PC-9 (cell line): ENCODE measurements around the gene TCP11. TPM values are rescaled to one million over a fixed set of nuclear protein-coding genes. Genes with fewer than 3 reads are reported as not detected.
A peak's percentile ranks its signal among the peaks of the same experiment; 100 is the strongest.

Experiments
- BruUV-seq: library from RNA; stranded (reverse); fragments of 400-500 nt; replicated peaks from 2 replicates; lab custom pipeline; 2021; lab: Mats Ljungman, UMichigan
- CTCF ChIA-PET: fragments of 300-600 bp; sonication (Branson Sonifier 250); formaldehyde crosslinking; loops from one replicate; lab custom pipeline; 2022; ENCODE audit warnings: antibody characterized with exemption; lab: Charles Lee
- POLR2A ChIA-PET: fragments of 300-600 bp; sonication (Branson Sonifier 250); formaldehyde crosslinking; loops from one replicate; lab custom pipeline; 2022; ENCODE audit warnings: antibody characterized with exemption; ENCODE audit not compliant: unreplicated experiment; lab: Charles Lee
- DNase-seq, 2 experiments: peaks; one replicate each; pipeline versions ENCODE4 v3.0.0 to v3.0.0-alpha.2; 2015 to 2022; ENCODE audit warnings: mixed read lengths in 1 of 2
- H2AFZ ChIP-seq: fragments of 200-600 bp; sonication (generic); 2 replicates; pipeline ENCODE4 v1.8.1; 2017; ENCODE audit warnings: antibody characterized with exemption
- H3F3A ChIP-seq: fragments of 200-600 bp; sonication (generic); 2 replicates; pipeline ENCODE4 v1.8.1; 2017; ENCODE audit warnings: antibody characterized with exemption, mild to moderate bottlenecking, low read depth; ENCODE audit not compliant: insufficient read depth
- H3K27ac ChIP-seq: fragments of 200-600 bp; sonication (generic); 2 replicates; pipeline ENCODE4 v1.6.1; 2016; ENCODE audit warnings: mixed run types
- H3K27me3 ChIP-seq: fragments of 200-600 bp; sonication (generic); 2 replicates; pipeline ENCODE4 v1.6.1; 2016; ENCODE audit warnings: low read depth, mixed run types; ENCODE audit not compliant: insufficient read depth
- H3K36me3 ChIP-seq: fragments of 200-600 bp; sonication (generic); 2 replicates; pipeline ENCODE4 v1.6.1; 2016; ENCODE audit warnings: low read depth, mixed run types
- H3K4me1 ChIP-seq: fragments of 200-600 bp; sonication (generic); replicated peaks from 2 replicates; pipeline ENCODE4 v1.6.1; 2016; ENCODE audit warnings: mixed run types; ENCODE audit not compliant: insufficient read depth
- H3K4me2 ChIP-seq: fragments of 200-600 bp; sonication (generic); 2 replicates; pipeline ENCODE4 v1.6.1; 2017; ENCODE audit warnings: mixed run types
- H3K4me3 ChIP-seq: fragments of 200-600 bp; sonication (generic); 2 replicates; pipeline ENCODE4 v1.6.1; 2016; ENCODE audit warnings: mixed run types
- H3K79me2 ChIP-seq: fragments of 200-600 bp; sonication (generic); 2 replicates; pipeline ENCODE4 v1.6.1; 2017; ENCODE audit warnings: low read depth, mixed run types
- H3K9me2 ChIP-seq: fragments of 200-600 bp; sonication (generic); 2 replicates; pipeline ENCODE4 v1.8.1; 2017; ENCODE audit warnings: mild to moderate bottlenecking; ENCODE audit not compliant: insufficient read depth
- H3K9me3 ChIP-seq: fragments of 200-600 bp; sonication (generic); 2 replicates; pipeline ENCODE4 v1.8.1; 2016; ENCODE audit warnings: low read depth; ENCODE audit not compliant: insufficient read depth
- H4K20me1 ChIP-seq: fragments of 200-600 bp; sonication (generic); 2 replicates; pipeline ENCODE4 v1.8.1; 2017; ENCODE audit not compliant: insufficient read depth
- EZH2 ChIP-seq: fragments of 200-600 bp; sonication (generic); IDR thresholded peaks from 2 replicates; pipeline ENCODE4 v1.8.0; 2017; ENCODE audit warnings: antibody characterized with exemption, low read depth
- intact Hi-C: fragments of 100-400 bp; cut with micrococcal nuclease; formaldehyde crosslinking; loops from one replicate; pipeline ENCODE4 v1.10.0; 2022; ENCODE audit not compliant: unreplicated experiment
- total RNA-seq: library from RNA; stranded (reverse); gene quantifications from 2 replicates; pipeline ENCODE4 v1.2.3, GENCODE V29; 2021
- TF ChIP-seq, protein P1 (sequence below): fragments of 200-600 bp; sonication (generic); conservative IDR thresholded peaks from 2 replicates; pipeline ENCODE4 v1.6.1; 2017; ENCODE audit warnings: mixed run types, antibody characterized with exemption, mild to moderate bottlenecking, moderate library complexity

TCP11 gene
- total RNA-seq, 1 experiment from 2014 or later, result not detected

DNA sequence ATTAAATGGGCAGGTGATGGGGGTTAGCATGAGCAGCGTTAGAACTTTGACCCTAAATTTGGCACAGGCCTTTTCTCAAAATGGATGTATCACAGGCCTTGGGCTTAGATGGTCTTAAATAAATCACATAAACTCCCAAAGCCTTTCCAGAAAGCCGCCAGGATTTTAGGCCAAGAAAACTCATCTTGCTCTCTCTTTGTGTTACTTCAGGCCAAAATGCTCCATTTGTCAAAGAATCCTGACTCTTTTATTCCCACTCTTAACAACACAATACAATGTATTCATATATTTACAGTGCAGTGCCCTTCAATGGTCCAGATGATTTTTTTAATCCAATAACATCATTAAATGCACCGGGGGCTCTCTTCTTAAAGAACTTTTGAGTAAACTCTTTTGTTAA, 5.9 kb upstream of the TCP11 start:
- POLR2A ChIA-PET, result no interaction called here
- intact Hi-C loops, result loop anchor here (10.0 kb wide), 3 partner anchors 272 to 682 kb away; partner anchors contain the start of gene PACSIN1
- CTCF ChIA-PET, result interaction anchor here (0.8 to 1.5 kb wide), 3 partner anchors 58 to 95 kb away, joined by 4 to 14 read pairs (median 5); no protein-coding TSS in a partner anchor

DNA sequence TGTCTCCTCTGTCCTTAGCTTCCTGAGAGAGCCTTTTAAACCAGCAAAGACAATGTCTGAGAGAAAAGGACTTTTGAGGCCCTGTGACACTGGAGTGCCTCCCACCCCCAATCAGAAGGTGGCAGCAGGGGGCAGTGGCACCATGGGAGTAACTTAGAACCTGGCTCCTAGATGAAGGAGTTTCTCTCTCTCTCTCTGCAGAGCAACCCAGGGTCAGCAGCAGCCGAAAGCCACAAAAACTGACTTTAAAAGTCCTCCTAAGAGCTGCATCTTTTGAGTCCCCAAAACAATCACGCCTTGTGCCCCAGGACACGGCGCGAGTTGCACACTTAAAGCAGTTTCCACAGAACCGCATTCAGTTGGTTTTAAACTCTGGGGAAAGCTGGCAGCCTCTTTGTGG, 5.3 kb upstream of the TCP11 start:
- Histone ChIP-seq H3K4me1 (peaks cover 14% of the 10 kb centered on the region), H3F3A (peaks cover 13% of the 10 kb centered on the region; the same call in 1 of the 2 replicates), H3K27me3 (no peaks in the 10 kb centered on the region), H3K4me3 (no peak overlapping the region), H3K27ac (no peak overlapping the region), H3K9me3 (no peaks in the 10 kb centered on the region), H3K4me2 (no peak overlapping the region), H3K9me2 (no peaks in the 10 kb centered on the region), H4K20me1 (no peaks in the 10 kb centered on the region), H2AFZ (no peak overlapping the region), H3K79me2 (no peaks in the 10 kb centered on the region), H3K36me3 (no peaks in the 10 kb centered on the region)
- TF ChIP-seq, protein P1, sequence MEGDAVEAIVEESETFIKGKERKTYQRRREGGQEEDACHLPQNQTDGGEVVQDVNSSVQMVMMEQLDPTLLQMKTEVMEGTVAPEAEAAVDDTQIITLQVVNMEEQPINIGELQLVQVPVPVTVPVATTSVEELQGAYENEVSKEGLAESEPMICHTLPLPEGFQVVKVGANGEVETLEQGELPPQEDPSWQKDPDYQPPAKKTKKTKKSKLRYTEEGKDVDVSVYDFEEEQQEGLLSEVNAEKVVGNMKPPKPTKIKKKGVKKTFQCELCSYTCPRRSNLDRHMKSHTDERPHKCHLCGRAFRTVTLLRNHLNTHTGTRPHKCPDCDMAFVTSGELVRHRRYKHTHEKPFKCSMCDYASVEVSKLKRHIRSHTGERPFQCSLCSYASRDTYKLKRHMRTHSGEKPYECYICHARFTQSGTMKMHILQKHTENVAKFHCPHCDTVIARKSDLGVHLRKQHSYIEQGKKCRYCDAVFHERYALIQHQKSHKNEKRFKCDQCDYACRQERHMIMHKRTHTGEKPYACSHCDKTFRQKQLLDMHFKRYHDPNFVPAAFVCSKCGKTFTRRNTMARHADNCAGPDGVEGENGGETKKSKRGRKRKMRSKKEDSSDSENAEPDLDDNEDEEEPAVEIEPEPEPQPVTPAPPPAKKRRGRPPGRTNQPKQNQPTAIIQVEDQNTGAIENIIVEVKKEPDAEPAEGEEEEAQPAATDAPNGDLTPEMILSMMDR, result peak; percentile 74
- TF ChIP-seq EZH2, result no peak
- BruUV-seq, result no TSS peak
- intact Hi-C loops, result loop anchor here (1.0 to 10.0 kb wide), 5 partner anchors 59 to 682 kb away; partner anchors contain the start of gene PACSIN1
- ChIA-PET POLR2A (no interaction called here), CTCF (interaction anchor here (0.8 to 1.5 kb wide), 5 partner anchors 15 to 95 kb away, joined by 3 to 14 read pairs (median 5); no protein-coding TSS in a partner anchor)
- peak in 1 of 2 experiments; percentile 52 for DNase-seq

More for the DNA sequence above, 5.9 kb upstream of the TCP11 start:
- H3K9me3 ChIP-seq, result no peaks in the 10 kb centered on the region
- no peak overlapping the region for H2AFZ ChIP-seq
- BruUV-seq, result no TSS peak
- H3K4me1 ChIP-seq, result peaks cover 14% of the 10 kb centered on the region
- no peak for TF ChIP-seq EZH2
- no peaks in the 10 kb centered on the region for H3K27me3 ChIP-seq
- no peaks in the 10 kb centered on the region for H3K79me2 ChIP-seq
- no peaks in the 10 kb centered on the region for H3K36me3 ChIP-seq
- no peaks in the 10 kb centered on the region for H3K9me2 ChIP-seq
- no peaks in the 10 kb centered on the region for H4K20me1 ChIP-seq
- no peak overlapping the region for H3K27ac ChIP-seq
- no peak overlapping the region for H3K4me3 ChIP-seq
- no peak for DNase-seq
- H3K4me2 ChIP-seq, result no peak overlapping the region
- H3F3A ChIP-seq, result peaks cover 12% of the 10 kb centered on the region; the same call in 1 of the 2 replicates

DNA sequence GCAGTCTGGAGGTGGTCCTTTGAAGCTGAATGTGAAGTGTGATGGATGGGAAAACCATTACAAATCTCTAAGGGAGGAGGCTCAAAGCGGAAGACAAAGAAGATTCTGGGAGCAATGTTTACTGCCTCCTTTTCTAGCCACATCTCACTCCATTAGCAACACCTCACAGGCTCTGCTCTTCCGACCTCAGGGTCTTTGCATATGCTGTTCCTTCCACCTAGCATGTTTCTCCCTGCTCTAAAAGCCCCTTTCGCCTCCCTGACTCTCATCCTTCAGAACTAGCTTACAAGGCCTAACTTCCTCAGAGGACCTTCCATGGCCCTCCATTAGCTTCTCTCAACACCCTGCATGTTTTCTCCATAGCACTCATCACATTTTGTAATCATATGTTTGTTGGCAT, 4.6 kb upstream of the TCP11 start:
- Histone ChIP-seq H3K79me2 (no peaks in the 10 kb centered on the region), H3K9me3 (no peaks in the 10 kb centered on the region), H2AFZ (no peak overlapping the region), H3K4me2 (no peak overlapping the region), H3K4me1 (peaks cover 14% of the 10 kb centered on the region), H3K36me3 (no peaks in the 10 kb centered on the region), H3K9me2 (no peaks in the 10 kb centered on the region), H3F3A (peaks cover 13% of the 10 kb centered on the region; the same call in 1 of the 2 replicates), H4K20me1 (no peaks in the 10 kb centered on the region), H3K27ac (no peak overlapping the region), H3K4me3 (no peak overlapping the region), H3K27me3 (no peaks in the 10 kb centered on the region)
- no peak for DNase-seq
- no peak for TF ChIP-seq EZH2
- TF ChIP-seq, protein P1, result no peak
- POLR2A ChIA-PET, result interaction anchor here (0.6 kb wide), 1 partner anchor 60 kb away, joined by 3 read pairs; no protein-coding TSS in a partner anchor
- intact Hi-C loops, result loop anchor here (1.0 to 10.0 kb wide), 5 partner anchors 60 to 681 kb away; partner anchors contain the start of gene PACSIN1
- CTCF ChIA-PET, result interaction anchor here (0.5 to 1.5 kb wide), 5 partner anchors 16 to 96 kb away, joined by 3 to 14 read pairs (median 5); no protein-coding TSS in a partner anchor
- no TSS peak for BruUV-seq
